Measurements from ENCODE around the gene TLR9. TPM values are rescaled to one million over a fixed set of nuclear protein-coding genes. Genes with fewer than 3 reads are reported as not detected.

Gene TLR9
- total and polyA plus RNA-seq, 12 donors: 0.06 to 0.46 (median 0.28) TPM; not detected in 3

DNA sequence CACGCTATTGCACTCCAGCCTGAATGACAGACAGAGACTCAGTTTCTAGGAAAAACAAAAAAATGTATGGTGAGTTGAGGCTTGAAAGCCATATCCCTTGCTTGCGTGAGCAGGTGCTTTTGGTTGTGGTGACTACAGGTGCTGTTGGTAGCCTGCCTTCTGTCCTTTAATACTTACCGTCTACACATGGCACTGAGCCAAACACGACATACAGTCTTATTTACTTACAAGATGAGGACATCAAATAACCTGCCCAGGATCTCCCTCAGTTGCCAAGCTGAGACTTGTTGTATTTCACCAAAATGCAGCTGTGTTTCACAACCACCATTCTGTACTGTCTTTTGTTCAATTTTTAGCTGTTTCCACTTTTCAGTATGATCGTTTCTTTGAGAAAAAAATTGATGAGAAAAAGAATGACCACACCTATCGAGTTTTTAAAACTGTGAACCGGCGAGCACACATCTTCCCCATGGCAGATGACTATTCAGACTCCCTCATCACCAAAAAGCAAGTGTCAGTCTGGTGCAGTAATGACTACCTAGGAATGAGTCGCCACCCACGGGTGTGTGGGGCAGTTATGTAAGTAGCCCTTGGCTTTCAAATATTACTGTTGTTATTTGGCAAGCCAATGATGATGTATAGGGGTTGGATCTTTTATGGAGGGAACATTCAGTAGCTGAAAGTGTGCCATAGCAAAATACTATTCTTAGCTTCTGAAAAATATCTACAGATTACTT lies 20.9 kb downstream of the TLR9 start:
- DNase-seq: no peak
- intact Hi-C loops (cut with DNase I): loop anchor here in 1 of 10 donors (10.0 kb wide), 1 partner anchor 50 kb away; the partner anchor contains the start of gene POC1A
- H3K9me3 ChIP-seq: no peaks in the 10 kb centered on the region
- H3K36me3 ChIP-seq: peaks cover 5 to 100% (median 84%) of the 10 kb centered on the region in 9 donors
- no peak overlapping the region for H3K27ac ChIP-seq
- no peaks in the 10 kb centered on the region for H3K27me3 ChIP-seq
- TF ChIP-seq CTCF (IDR thresholded peaks at IDR 0.05): no peak
- peaks cover 3 to 51% (median 37%) of the 10 kb centered on the region in 9 donors for H3K4me1 ChIP-seq
- WGBS, 2 donors: 77 to 82% methylated on average over 10 of the region's 10 CpGs
- no peak for ATAC-seq
- H3K4me3 ChIP-seq: no peak overlapping the region

- Histone ChIP-seq H3K36me3 (peaks cover 5 to 96% (median 76%) of the 10 kb centered on the region in 9 donors), H3K4me1 (peaks cover 7 to 59% (median 44%) of the 10 kb centered on the region in 9 donors), H3K4me3 (no peak overlapping the region), H3K27me3 (no peaks in the 10 kb centered on the region), H3K9me3 (no peaks in the 10 kb centered on the region), H3K27ac (peak overlapping the region in 1 of 10 donors; percentile 19)
- TF ChIP-seq CTCF (IDR thresholded peaks at IDR 0.05): no peak
- no peak for DNase-seq
- intact Hi-C loops (cut with DNase I): loop anchor here in 1 of 10 donors (10.0 kb wide), 1 partner anchor 49 kb away; the partner anchor contains the start of gene POC1A
- no peak for ATAC-seq
- WGBS, 2 donors: 75 to 80% methylated on average over 1 of the region's 1 CpG
Observed at GRCh38 chr3:52203701-52204100, 21.7 kb downstream of the TLR9 start.

DNA sequence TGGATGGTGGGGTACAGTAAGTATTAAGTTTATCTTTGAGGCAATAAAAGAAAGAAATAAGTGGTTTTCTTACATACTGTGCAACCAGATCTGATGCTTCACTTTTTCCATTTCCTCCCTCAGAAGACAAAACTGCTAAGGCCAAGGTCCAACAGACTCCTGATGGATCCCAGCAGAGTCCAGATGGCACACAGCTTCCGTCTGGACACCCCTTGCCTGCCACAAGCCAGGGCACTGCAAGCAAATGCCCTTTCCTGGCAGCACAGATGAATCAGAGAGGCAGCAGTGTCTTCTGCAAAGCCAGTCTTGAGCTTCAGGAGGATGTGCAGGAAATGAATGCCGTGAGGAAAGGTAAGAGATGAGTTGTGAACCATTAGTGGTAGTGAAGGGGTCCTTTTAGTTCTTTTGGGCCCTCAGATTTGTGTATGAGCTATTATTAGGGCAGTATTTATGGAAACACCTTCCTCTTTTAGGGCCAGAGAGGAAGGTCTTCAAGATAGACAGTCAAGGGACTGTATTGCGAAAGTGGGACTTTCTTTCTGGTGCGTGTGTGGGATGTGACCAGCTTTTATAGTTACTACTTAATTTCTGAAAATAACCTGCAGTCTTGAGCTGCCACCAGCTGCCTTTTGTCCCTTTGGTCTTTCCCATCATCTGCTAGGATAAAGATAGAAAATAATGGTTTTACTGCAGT lies 22.9 kb downstream of the TLR9 start:
- Histone ChIP-seq H3K27ac (peak overlapping the region in 4 of 10 donors; percentile 6 to 41 (median 26)), H3K27me3 (no peaks in the 10 kb centered on the region), H3K36me3 (peaks cover 0 to 85% (median 64%) of the 10 kb centered on the region in 9 donors), H3K4me1 (peaks cover 8 to 64% (median 49%) of the 10 kb centered on the region in 9 donors), H3K9me3 (no peaks in the 10 kb centered on the region), H3K4me3 (no peak overlapping the region)
- ATAC-seq (no peak), DNase-seq (no peak)
- intact Hi-C loops (cut with DNase I): loop anchor here in 1 of 10 donors (10.0 kb wide), 1 partner anchor 48 kb away; the partner anchor contains the start of gene POC1A
- TF ChIP-seq CTCF (IDR thresholded peaks at IDR 0.05): no peak
- 61 to 69% methylated on average over 4 of the region's 4 CpGs for WGBS, 2 donors

GRCh38 chr3:52200981-52201679 lies 24.3 kb downstream of the TLR9 start:
- H3K4me1 ChIP-seq: peaks cover 17 to 78% (median 63%) of the 10 kb centered on the region in 9 donors
- H3K27ac ChIP-seq: peak overlapping the region in 1 of 10 donors; percentile 19
- no peaks in the 10 kb centered on the region for H3K9me3 ChIP-seq
- intact Hi-C loops (cut with DNase I): loop anchor here in 1 of 10 donors (10.0 kb wide), 1 partner anchor 46 kb away; the partner anchor contains the start of gene POC1A
- TF ChIP-seq CTCF (IDR thresholded peaks at IDR 0.05): no peak
- WGBS, 2 donors: 87 to 93% methylated on average over 5 of the region's 5 CpGs
- no peaks in the 10 kb centered on the region for H3K27me3 ChIP-seq
- DNase-seq (no peak), ATAC-seq (no peak)
- H3K4me3 ChIP-seq: peak overlapping the region in 1 of 10 donors; percentile 90
- H3K36me3 ChIP-seq: peaks cover 0 to 71% (median 54%) of the 10 kb centered on the region in 9 donors
